HG03064 (cell line): ENCODE measurements around the gene RPGRIP1L.
"Not testable (repeated sequence)": the region's sequence is repeated elsewhere in the genome, so short reads cannot be mapped to it uniquely, and the experiment has no call there.

Experiments used
- ATAC-seq: cut with Tn5 transposase; IDR thresholded peaks from one replicate; pipeline ENCODE4 v1.9.1; 2021; ENCODE audit warnings: low read depth; ENCODE audit not compliant: unreplicated experiment

RPGRIP1L gene

DNA sequence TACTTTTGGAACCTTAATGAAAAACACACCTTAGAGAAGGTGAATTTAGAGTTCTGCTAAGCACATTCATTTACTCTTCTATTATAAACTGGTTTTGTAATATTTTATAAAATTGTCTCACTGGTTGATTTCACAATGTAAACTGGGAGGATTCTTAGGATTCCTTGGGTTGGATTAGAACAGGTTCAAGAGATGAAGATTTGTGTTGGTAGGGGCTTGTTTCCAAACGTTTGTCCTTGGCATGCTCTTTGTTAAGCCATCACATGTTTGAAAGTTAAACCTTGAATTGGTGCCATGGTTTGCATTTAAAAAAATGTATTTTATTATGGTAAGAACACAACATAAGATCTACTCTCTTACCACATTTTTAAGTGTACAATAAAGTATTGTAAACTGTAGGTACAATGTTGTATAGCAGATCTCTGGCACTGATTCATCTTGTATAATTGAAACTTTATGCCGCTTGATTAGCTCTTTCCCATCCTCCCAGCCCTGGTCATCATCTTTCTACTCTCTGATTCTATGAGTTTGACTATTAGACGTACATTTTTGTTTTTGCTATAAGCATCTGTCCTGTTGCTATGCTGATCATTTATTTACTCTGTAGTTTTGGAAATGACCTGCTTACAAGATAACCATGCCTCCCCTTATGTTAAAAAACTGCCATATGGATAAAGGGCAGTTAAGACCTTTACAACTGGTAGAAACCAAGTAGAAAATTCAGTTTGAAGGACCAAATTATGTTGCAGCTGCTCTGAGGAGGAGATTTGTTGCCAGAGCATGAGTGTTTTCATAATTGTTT lies 9.9 kb upstream of the RPGRIP1L start:
- ATAC-seq, result no peak

DNA sequence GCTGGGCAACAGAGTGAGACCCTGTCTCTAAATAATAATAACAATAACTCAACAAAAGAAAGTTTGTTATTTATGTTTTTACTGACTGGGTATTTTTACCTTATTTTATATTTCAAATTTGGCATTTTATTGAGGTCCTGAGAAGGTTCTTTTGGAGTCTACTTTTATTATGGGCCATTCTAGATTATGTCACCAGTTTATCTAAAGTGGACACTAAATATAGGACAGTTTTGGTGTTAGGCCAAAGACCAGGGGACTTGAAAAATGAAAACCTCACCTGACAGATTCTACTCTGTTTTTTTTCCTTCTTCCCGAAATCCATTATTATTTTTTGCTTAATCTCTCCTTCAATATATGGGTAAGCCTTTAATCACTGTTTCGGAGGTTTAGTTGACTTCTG lies 8.4 kb upstream of the RPGRIP1L start:
- ATAC-seq, result no peak

DNA sequence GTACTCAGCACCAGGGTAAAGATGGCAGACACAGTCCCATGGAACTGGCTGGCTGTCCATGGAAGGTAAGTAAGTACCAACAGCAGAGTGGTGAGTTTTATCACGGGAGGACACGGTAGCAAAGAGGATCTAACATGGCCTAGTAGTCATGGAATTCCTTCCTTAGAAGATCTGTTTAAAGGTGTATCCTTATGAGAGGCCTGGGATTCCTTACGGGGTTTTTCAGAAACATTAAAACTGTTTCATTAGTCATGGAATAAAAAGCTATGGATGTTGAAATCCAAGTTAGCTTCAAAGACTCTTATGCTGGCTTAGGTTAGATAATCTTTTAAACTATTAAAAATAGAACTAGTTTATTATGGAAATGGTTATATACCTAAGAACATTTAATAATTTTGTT lies 7.7 kb upstream of the RPGRIP1L start:
- ATAC-seq, result no peak

DNA sequence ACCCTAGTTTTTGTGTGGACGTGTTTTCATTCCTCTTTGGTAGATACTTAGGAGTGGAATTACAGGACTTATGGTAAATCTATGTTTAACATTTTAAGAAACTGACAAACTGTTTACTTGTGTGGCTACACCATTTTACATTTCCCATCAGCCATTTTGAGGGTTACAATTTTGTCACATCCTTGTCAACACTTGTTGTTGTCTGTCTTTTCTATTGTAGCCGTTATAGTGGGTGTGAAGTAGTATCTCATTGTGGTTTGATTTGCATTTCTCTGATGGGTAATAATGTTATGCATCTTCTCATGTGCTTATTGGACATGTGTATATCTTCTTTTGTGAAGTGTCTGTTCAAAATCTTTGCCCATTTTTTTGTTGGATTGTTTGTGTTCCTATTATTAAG lies 4.8 kb upstream of the RPGRIP1L start:
- no peak for ATAC-seq

DNA sequence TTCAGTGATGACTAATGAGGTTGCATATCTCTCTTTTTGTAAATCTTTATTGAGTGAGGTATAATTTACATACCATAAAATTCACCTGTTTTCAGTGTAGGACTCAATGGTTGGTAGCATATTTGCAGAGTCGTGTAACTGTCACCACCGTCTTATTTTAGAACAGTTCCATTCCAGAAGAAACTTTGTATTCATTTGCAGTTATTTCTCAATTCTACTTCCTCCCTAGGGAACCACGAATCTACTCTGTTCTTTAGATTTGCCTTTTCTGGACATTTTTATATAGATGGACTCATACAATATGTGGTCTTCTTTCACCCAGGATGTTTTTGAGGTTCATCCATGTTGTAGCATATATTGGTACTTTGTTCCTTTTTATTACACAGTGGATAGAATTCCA lies 4.0 kb upstream of the RPGRIP1L start:
- ATAC-seq, result no peak

DNA sequence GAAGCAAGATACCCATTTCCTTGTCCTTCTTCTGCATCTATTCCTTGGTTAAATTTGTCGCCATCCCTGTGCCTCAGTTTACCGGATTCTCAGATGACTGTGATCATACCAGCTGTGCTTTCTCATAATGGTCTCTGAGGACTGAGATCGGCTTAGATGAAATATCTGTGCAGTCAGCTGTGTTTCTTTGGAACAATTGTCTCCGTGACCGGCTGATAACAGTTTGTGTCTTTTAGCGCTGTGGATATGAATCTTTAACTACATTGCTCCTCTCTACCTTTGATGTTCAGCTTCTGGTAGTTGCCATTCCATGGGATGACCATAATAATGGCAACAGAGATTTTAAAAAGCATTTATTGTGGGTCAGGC lies 770 bp upstream of the RPGRIP1L start:
- ATAC-seq, result no peak

DNA sequence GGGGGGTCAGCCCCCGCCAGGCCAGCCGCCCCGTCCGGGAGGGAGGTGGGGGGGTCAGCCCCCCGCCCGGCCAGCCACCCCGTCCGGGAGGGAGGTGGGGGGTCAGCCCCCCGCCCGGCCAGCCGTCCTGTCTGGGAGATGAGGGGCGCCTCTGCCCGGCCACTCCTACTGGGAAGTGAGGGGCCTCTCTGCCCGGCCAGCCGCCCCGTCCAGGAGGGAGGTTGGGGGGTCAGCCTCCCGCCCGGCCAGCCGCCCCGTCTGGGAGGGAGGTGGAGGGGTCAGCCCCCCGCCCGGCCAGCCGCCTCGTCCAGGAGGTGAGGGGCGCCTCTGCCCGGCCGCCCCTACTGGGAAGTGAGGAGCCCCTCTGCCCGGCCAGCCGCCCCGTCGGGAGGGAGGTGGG lies 5.4 kb downstream of the RPGRIP1L start:
- not testable (repeated sequence) for ATAC-seq

DNA sequence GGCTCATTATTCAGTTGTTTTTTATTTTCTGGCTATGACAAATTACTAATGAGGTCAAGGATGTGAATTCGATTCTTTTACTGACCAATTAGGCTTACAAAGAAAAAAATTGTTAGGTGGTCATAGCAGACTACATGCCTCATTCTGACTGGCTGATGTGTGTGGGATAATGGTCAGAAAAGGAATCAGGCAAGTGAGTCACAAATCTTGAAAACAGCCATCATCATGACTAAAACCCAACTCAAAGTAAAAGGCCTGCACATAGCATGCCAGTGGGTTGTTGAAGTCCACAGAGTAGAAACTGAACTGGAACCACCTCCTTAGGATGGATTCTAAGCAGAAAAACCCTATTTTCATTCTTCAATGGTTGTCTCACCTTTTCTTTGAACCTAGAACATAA lies 8.6 kb downstream of the RPGRIP1L start:
- ATAC-seq, result no peak

DNA sequence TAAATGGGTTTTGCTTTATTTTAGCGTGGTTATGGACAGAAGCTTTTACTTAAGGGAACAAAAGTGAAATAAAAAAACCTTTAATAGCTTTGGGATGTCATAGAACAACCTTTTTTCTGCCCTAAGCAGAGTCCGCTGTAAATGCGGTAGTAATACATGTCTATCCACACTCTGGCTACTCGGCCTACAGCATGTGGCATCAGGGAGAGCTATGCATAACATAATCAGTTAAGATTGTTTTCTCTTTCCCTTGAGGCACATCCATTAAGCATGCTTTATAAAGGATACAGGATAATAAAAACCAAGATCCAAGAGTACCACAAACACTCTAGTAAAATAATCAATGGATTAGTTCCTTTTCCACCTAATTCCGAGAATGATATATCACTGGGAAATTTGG lies 10.3 kb downstream of the RPGRIP1L start:
- ATAC-seq, result no peak

DNA sequence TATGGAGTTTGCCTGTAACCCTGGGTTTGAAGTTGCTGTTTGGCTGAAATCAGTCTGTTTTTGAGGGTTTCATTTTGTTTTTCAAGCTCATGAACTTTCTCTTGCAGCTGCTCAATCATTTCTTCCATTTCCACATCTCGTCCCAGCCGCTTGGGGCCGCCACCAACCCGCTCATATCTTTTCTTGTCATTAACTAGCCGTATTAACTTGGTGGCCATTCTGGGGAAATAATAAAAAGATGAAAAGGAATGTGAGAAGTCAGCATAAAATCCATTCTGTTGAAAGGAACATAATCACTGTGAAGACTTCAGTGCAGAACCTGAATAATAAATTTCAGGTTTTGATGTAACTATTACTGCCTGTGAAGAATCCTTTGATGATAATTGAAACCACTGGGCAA lies 11.5 kb downstream of the RPGRIP1L start:
- ATAC-seq, result no peak

DNA sequence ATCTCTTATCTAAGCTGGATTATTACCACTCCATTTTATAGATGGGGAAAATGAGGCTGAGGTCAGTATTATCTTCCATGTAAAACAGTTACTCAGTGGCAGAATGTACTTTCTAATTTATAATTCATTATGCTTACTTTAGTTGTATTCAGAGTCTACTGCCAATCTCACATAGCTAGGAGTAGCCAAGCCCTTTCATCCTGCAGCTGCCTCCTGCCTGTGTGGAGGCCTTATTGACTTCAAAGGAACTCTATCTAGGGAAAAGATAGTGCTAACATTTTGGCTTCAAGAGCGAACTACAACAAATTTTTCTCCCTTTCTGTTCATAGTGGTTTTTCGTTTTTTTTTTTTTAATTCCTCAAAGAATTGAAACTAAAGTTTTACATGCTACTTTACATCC lies 12.9 kb downstream of the RPGRIP1L start:
- no peak for ATAC-seq

DNA sequence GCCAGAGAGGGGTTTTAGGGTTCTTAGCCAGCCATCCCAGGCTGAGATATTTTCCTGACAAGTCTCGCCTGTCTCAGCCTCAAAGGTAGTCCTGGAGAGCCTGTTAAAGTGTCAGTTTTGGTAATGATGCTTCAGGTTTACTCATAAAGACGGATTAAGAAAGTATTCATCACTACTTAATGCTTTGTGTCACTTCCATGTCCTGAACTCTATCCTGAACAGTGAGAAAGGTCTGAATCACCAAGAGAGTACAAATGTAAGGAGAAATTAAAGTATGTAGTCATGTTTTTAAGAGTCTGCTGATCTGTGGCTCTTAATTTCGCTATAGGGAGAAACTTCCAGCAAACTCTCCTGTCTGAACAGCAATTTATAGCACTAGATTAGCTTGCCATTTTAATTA lies 14.0 kb downstream of the RPGRIP1L start:
- no peak for ATAC-seq

DNA sequence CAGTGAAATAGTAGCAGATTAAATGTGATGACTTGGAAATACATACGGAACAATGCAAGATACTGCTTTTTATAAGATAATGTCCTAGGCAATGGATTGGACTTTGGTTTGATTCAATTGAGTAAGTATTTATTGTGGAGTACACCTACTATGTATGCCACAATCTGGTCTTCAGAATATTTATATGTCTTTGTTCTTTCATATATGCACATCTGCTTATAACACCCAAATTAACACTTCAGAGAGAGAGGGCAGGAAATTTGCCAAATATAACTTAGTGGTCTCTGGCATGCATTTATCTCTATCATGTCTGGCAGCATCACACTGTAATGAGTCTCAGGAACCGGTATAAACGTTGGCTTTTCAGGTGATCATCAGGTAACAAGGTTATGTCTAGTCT lies 16.9 kb downstream of the RPGRIP1L start:
- ATAC-seq, result no peak

DNA sequence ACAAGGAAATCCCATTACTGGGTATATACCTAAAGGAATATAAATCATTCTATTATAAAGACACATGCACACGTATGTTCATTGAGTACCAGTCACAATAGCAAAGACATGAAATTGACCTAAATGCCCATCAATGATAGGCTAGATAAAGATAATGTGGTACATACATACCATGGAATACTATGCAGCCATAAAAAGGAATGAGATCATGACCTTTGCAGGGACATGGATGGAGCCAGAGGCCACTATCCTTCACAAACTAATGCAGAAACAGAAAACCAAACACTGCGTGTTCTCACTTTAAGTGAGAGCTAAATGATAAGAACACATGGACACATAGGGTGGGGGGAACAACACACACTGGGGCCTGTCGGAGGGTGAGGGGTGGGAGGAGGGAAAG lies 18.3 kb downstream of the RPGRIP1L start:
- ATAC-seq, result not testable (repeated sequence)

DNA sequence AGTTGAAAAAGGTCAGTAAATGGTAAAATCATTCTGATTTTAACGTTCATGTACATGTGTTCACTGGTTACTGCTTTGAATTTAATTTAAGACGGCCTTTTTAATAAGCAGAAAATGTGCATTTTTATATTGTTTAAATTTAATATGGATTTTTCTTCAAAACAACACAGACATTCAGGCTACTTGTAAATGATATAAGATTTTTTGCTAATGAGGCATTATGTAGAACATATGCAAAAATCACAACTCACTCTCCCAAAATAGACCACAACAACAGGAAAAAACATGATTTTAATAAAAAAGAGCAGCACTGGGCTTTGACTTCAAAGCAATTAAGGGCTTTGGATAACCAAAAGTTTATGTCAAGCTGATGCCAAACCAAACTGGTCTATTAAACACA lies 22.3 kb downstream of the RPGRIP1L start:
- no peak for ATAC-seq

DNA sequence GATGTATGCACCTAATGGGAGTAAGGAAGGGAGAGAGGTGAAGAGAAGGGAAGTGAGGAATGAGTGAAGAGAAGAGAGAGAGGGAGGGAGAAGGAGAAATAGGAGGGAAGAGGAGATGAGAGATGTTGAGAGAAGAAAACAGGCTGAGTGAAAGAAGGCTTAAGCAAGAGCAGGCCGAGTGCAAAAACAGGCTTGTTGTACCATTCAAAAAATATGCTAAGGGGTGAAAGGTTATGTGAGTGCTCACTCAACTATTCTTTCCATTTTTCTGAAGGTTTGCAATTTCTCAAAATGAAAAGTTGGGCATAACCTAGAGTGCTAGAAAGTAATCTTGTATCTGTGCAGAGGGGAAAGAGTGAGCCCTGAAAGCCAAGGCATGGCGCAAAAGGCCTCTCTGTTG lies 22.9 kb downstream of the RPGRIP1L start:
- ATAC-seq, result no peak

DNA sequence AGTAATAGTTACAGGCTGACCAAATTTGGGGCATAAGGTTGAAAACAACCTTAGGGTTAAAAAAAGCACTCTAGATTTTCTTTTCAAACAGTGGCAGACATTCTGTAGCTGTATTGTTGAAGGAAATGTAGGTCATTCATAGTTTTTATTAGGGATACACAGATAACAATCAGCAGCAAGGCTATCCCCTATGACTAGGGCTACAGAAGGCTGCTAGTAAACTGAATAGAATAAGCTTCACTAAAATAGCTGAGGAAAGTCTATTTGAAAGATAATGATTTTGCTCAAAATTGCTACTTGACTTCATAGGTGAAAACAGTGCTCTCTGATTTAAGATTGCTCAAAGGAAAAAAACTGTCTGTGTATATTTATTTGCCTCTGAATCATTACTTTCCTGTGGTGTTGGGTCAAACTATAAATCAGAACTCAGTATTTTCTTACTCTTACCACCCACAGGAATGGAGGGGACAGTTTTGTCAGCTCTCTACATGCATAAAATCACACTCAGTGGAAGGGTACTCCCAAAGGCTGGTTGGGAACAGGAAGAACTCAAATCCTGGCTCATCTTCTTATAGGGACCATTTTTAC lies 24.8 kb downstream of the RPGRIP1L start:
- ATAC-seq, result no peak

DNA sequence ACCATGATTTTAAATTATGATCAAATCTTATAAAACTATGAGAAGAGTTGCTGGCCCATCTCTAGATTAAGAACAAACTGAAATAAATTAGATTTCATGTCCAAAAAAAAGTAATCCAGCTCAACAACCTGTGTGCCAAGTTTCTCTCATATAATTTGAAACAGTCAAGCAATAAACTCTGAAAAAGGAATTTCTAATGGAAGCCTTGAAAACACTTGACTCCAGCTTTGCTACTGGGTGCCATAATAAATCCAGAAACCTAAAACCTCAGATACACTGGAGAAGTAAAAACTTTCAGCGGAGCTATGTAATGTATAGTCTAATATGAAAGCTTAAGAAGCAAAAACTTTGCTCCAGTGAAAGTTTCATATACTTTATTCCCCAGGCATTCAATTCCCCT lies 25.5 kb downstream of the RPGRIP1L start:
- ATAC-seq, result no peak

DNA sequence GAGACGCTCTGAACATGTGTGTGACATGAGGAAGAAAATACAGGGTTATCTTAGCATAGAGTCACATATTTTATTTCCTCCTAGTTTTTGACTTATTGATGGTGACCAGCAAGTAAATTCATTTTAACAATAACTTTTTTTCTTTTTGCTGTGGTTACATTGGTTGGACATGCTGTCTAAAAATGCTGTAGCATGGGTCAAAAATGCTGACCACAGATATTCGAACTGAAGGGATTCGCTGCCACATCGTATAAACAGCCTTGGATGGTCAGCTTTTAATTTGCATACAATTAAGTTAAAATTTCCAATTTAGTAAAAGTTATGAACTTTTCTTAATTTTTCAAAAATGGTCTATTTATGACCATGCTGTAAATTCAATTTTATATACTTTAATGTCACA lies 30.5 kb downstream of the RPGRIP1L start:
- ATAC-seq, result no peak

DNA sequence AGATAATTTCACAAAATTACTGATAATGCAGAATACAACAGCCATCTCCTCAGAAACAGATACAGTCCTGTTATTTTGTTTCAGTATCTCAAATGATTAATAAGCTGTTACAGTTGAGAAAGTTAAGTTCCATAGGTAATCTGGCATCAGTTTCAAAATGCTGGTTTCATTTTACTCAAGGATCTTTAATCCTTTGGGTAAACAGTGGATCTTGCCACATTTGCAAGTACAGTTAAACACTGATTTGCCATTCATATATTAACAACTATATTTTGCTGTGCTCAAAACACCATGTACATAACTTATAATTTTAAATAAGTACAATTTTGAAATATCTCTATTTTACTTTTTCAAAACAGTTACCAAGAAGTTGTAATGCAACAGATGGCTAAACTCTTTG lies 31.2 kb downstream of the RPGRIP1L start:
- no peak for ATAC-seq

DNA sequence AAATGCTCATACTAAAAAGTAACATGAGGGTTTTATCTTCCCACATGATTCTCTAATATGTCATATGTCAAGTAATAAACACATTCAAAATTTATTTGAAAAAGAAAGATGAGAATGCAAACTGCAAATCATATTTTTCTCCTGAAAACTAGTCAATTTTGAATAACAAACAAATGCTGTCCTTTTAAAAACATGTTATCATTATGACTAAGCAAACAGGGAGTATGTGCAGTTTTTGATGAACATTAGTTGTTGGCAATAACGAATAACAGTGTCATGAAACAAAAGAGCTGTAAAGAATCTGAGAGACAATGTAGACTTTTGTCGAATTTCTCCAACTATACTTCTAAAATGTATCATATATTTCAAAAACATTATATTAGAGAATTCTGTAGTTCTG lies 34.8 kb downstream of the RPGRIP1L start:
- ATAC-seq, result no peak

DNA sequence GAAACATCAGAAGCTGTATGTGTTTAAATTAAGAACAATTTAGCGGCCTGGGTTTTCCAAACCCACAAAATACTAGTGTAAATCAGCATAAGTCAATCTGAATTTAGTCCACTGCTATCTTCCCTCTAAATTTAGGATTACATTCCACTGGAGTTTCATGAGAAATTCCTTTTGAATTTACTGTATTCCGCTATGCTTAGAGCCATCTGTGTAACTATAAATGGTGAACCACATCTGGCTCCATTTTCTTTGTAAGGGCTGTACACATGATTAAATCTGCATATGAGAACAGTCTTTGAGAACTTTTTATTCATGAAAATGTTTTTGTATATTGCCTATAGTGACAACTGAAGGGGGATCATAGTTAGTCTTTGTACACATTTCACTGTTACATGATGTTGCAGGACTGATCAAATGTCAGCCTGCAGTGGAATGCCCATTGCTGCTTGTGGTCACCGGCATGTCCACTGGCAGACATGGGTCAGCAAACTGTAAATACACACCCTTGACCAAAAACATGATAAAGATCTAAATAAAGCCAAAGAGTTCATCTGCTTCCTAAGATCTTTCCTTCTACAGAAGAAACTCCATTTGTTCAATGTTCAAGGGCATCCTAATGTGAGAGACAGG lies 36.8 kb downstream of the RPGRIP1L start:
- ATAC-seq, result no peak
